GM19099 (cell line): ENCODE data around the gene IFFO2.

ENCODE experiments used
- POLR2A ChIP-seq: IDR thresholded peaks from 3 replicates; pipeline ENCODE4 v1.6.1; 2011; ENCODE audit warnings: low read depth; ENCODE audit not compliant: insufficient read length; ENCODE audit errors: extremely low read depth

IFFO2 gene

DNA sequence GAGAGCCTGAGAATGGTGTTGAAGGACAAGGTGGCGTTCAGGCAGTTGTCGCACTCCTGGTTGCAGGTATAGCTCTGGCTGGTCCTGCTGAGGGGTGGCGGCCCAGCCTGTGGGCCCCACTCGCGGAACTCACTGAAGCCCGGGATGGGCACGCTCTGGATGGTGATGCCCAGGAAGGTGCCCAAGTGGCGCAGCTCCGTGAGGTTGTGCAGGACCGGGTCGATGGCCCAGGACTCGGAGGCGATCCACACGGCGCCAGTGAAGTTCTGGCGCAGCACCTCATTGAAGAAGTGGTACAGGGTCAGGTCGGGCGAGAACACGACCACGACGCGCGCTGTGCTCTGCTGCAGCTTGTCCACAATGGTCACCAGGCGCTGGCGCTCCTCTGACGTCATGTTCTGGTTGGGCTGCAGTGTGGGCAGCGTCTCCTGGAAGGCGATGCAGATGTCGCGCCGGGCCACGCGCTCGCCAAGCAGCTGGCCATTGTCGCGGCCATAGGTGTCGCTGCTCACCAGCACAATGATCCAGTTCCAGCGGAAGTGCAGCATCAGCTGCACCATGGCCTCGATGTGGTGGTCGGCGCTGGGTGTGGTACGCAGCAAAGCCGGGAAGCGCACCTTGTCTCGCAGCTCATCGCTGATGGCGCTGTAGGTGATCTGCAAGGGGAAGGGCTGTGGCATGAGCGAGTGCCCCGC is 102.0 kb downstream of the IFFO2 start:
- no peak for TF ChIP-seq POLR2A
